ENCODE measurements around the gene ZIM2.

DNA sequence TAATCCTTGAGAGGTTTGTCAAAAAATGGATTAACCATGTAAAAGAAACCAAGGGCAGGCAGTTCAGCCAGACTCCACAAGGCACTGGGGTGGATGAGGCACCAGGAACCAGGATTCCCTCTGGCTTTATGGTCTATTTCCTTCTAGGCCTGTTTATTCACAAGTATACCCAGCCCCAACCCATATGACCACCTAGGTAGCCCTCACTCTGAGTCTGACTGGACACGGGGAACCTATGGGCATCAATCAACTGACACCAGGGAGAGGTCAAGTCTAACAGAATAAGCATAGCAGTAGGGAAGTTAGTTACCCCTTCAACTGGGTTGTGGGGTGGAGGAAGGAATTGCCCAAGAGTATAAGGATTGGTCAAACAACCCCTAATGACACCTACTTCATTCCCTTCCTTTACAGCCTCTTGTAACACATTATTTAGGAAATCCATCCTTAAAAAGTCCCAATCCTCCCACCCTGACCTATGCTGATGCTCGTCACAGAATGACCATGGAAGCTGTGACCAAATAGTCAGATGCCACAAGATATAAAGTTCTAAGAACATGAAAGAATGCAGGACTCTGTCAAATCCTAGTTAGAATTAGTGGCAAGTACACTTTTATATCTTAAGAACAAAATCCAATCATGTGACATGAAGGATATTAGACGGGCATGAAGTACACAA is 31.7 kb downstream of the ZIM2 start:
- TF ChIP-seq, protein P1, sequence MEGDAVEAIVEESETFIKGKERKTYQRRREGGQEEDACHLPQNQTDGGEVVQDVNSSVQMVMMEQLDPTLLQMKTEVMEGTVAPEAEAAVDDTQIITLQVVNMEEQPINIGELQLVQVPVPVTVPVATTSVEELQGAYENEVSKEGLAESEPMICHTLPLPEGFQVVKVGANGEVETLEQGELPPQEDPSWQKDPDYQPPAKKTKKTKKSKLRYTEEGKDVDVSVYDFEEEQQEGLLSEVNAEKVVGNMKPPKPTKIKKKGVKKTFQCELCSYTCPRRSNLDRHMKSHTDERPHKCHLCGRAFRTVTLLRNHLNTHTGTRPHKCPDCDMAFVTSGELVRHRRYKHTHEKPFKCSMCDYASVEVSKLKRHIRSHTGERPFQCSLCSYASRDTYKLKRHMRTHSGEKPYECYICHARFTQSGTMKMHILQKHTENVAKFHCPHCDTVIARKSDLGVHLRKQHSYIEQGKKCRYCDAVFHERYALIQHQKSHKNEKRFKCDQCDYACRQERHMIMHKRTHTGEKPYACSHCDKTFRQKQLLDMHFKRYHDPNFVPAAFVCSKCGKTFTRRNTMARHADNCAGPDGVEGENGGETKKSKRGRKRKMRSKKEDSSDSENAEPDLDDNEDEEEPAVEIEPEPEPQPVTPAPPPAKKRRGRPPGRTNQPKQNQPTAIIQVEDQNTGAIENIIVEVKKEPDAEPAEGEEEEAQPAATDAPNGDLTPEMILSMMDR (IDR thresholded peaks at IDR 0.05), result no peak
- no peak for TF ChIP-seq POLR2A (IDR thresholded peaks at IDR 0.05)

Data from esophagus squamous epithelium (tissue), 4 donors.